Keratinocyte (primary cell): ENCODE measurements around the gene GJB4.

Experiments used
- CTCF ChIP-seq, 3 experiments: IDR thresholded peaks in 1 of 3; conservative IDR thresholded peaks in 1 of 3; optimal IDR thresholded peaks in 1 of 3; 2 replicates in 2 of 3; 3 replicates in 1 of 3; pipeline versions ENCODE3 to v1.5.1; 2011; ENCODE audit warnings: low read length in 3 of 3, mild to moderate bottlenecking in 3 of 3, moderate library complexity in 2 of 3, control low read depth in 1 of 3, inconsistent platforms in 1 of 3; ENCODE audit not compliant: insufficient read depth in 2 of 3; ENCODE audit errors: extremely low read depth in 1 of 3
- EZH2 ChIP-seq: IDR thresholded peaks from one replicate; pipeline ENCODE4 v1.6.1; 2012; ENCODE audit warnings: inconsistent platforms, mild to moderate bottlenecking, low read length, moderate library complexity

GRCh38 chr1:34712007-34712688 lies 47.4 kb upstream of the GJB4 start:
- no peak for TF ChIP-seq CTCF (optimal IDR thresholded peaks at IDR 0.05 in 1 of 3, IDR thresholded peaks at IDR 0.05 in 1 of 3, conservative IDR thresholded peaks at IDR 0.05 in 1 of 3; ENCODE audit: extremely low read depth in 1 of 3, insufficient read depth in 2 of 3, low read length in 3 of 3)
- TF ChIP-seq EZH2: no peak
